HG02642 (cell line): Measurements from ENCODE around the gene RASSF8.

Source experiments
- ATAC-seq: cut with Tn5 transposase; IDR thresholded peaks from one replicate; pipeline ENCODE4 v1.9.1; 2021; ENCODE audit warnings: mild to moderate bottlenecking; ENCODE audit not compliant: unreplicated experiment, poor library complexity

Gene RASSF8

GRCh38 chr12:25960143-25960542 is 1.7 kb downstream of the RASSF8 start:
- no peak for ATAC-seq

GRCh38 chr12:25960961-25961360 is 2.5 kb downstream of the RASSF8 start:
- ATAC-seq: no peak

GRCh38 chr12:25962932-25963525 is 4.5 kb downstream of the RASSF8 start:
- ATAC-seq: no peak

DNA sequence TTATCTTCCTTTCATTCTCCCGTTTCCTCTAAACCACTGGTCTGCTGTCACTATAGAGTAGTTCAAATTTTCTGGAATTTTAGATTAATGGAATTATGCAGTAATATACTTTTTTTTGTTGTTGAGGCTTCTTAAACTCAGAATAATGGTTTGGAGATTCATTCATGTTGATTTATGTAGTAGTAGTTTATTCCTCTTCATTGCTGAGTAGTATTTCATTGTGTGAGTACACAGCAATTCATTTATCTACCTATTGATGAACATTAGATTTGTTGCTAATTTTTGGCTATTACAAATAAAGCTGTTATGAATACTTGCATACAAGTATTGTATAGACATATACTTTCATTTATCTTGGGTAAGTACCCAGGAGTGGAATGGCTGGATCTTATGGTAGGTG is 7.2 kb downstream of the RASSF8 start:
- ATAC-seq: no peak

GRCh38 chr12:25970082-25970481 is 11.6 kb downstream of the RASSF8 start:
- no peak for ATAC-seq

DNA sequence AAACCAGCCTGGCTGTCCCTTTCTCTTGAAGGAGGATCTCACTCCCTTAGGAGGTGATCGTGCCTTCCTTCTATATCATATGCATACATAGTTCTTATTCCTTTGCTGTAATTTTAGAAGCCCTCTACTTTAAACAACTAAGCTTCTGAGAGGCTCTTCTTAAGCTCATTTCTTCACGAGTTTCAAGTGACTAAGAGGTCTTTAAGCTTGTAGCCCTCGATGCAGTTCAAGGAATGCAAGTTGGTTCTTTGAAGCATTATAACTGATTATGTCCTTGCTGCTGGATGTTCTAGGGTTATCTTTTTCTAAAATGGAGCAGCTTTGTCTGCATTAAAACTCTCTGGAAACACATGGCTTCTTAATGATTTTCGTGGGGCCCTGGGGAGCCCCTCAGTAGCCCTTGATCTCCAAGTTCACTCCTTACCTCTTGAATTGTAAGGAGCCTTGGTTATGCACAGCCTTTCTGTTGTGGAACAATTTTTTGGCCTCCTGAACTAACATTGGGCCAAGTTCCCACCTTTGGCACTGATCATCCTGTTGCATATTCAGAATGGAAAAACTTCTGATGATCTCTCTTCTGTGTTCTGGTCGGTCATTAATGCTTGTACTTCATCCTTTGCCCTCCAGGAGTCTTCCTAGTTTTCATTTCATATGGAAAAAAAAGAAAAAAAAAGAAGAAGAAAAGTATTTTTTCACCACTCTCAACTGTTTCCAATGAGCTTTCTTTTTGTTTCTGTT is 12.6 kb downstream of the RASSF8 start:
- no peak for ATAC-seq

- ATAC-seq: no peak
Measured at GRCh38 chr12:25971654-25972041, 13.2 kb downstream of the RASSF8 start.

GRCh38 chr12:25972783-25973182 is 14.3 kb downstream of the RASSF8 start:
- no peak for ATAC-seq

DNA sequence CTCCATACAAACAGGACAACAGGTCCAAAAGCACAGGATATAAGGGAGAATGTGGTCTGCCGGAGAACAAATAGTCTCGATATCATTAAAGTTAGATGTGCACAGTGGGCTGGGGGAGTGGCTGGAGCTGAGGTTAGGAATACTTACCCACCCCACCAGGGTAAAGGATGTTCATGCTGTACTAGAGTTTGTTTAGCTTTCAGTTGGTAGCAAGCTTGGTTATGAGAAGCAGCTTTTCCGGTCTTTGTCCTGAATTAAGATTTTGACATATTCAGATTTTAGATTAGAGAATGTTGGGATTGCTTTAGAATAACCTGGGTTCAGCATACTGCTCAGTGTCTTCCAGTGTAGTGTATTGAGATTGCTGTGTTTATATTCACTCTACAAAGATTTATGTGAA is 16.7 kb downstream of the RASSF8 start:
- ATAC-seq: no peak

DNA sequence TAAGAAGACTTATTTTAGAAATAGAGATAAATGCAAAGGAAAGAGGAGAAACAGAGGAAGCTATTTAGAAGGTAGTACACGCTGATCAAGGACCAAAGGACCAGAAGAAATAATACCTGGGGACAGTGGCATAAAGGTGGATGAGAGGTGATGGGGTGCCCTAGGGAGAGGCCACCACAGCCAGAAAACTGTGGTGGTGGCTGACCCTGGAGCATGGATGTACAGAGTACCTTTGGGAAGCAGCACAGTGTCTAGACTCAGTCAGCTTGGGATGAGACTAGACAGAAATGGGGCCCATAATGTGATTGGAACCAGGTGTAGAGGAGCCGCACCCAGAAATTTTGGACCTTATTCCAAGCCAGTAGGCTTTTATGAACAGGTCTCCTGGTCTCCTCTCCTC is 17.2 kb downstream of the RASSF8 start:
- no peak for ATAC-seq

- no peak for ATAC-seq
Measured at GRCh38 chr12:25976289-25976688, 17.8 kb downstream of the RASSF8 start.

- no peak for ATAC-seq
Measured at GRCh38 chr12:25977047-25977446, 18.6 kb downstream of the RASSF8 start.

GRCh38 chr12:25979059-25979458 is 20.6 kb downstream of the RASSF8 start:
- no peak for ATAC-seq

DNA sequence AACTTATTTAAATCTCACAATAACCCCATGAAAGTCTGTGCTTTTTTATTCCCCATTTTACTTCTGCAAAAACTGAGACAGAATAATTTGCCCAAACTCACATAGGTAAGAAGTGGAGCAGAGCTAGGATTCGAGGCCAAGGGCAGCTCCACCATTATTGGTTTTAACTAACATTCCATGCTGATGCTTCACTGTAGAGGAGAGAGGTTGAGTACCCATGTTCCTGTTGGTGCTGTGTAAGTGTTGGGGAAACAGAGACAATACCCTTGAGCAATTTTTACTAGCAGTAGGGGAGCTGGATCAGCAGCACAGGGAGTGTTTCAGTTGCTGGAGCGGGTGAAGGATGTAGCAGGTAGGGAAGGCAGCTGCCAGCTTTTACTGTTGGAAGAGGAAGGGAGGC is 21.1 kb downstream of the RASSF8 start:
- ATAC-seq: no peak

GRCh38 chr12:25980035-25980434 is 21.6 kb downstream of the RASSF8 start:
- ATAC-seq: no peak

- no peak for ATAC-seq
Measured at GRCh38 chr12:25981597-25981996, 23.1 kb downstream of the RASSF8 start.

DNA sequence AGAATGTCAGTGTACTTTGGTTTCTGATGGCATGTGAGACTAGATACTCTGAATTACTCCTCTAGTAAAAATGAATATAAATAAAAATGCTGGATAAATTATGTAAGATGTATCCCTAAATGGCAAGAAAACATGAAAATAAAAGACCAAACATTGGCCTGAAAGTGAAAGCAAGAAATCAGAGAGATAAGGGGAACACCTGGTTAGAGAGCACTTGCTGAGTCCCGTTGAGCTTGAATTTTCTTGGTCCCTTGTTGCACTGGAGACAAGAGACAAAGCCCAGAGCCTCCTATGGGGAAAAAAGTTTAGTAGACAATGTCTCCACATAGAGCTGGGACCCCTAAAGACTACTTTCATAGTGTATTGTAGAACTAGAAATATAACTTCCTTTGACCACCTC is 23.9 kb downstream of the RASSF8 start:
- no peak for ATAC-seq

- no peak for ATAC-seq
Measured at GRCh38 chr12:25983625-25984024, 25.1 kb downstream of the RASSF8 start.

- ATAC-seq: no peak
Measured at GRCh38 chr12:25984759-25985158, 26.3 kb downstream of the RASSF8 start.

DNA sequence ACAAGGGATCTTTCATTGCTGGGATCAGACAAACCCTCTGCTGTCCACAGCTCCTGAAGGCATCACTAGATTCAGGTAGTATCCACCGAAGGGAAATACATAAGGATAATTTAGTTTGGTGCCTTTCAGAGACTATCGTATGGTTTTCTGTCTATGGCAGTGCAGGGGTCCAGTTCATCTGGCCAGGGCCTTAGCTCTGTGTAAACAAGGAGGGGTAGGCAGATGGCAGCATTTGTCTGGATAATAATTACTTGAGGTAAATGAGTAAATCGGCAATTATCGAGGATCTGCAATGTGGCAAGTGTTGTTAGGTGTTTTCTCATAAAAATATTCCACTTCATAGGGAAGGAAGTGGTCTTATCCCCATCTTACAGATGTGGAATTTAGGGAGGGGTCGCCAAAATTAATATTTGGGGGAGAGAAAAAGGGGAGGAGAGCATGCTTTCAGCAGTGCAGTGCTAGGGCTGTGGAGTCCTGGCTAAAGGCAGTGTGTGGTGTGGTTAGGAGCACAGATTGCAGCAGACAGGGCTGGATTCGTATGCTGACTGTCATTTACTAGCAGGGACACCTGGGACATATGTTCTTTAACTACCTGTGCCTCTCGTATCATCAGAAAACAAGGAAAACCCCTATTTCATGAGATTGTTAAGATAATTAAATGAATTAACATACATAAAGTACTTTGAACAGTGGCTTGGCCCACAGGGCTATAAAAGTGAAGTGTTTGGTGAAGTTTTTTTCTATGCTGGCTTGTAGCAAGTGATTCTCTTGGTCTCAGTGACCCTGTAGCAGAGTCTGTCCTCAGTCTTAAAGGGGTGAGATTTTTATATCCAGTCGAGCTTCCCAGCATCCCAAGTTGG is 27.1 kb downstream of the RASSF8 start:
- no peak for ATAC-seq

DNA sequence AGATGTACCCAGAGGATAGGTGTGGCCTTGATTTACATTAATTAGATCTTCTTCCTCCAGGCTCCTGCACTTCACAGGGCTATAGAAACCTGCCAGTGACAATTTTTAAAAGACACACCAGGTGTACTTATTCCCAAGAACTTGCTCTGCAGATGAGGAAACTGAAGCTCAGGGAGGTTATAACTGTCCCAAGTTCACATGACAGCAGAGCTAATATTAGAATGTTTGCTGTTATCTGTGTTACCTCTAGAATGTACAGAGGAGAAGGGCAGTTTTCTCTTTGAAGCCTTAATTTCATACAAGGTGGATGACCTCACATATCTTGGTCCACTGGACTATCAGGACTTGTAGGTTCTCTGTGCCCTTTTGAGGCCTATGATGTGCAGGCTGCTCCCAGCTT is 27.7 kb downstream of the RASSF8 start:
- ATAC-seq: no peak
